Measurements from ENCODE around the gene KRTAP16-1. TPM values are rescaled to one million over a fixed set of nuclear protein-coding genes. Genes with fewer than 3 reads are reported as not detected.
A peak's percentile ranks its signal among the peaks of the same experiment; 100 is the strongest.

Gene KRTAP16-1
- total and polyA plus RNA-seq, 9 donors: not detected

DNA sequence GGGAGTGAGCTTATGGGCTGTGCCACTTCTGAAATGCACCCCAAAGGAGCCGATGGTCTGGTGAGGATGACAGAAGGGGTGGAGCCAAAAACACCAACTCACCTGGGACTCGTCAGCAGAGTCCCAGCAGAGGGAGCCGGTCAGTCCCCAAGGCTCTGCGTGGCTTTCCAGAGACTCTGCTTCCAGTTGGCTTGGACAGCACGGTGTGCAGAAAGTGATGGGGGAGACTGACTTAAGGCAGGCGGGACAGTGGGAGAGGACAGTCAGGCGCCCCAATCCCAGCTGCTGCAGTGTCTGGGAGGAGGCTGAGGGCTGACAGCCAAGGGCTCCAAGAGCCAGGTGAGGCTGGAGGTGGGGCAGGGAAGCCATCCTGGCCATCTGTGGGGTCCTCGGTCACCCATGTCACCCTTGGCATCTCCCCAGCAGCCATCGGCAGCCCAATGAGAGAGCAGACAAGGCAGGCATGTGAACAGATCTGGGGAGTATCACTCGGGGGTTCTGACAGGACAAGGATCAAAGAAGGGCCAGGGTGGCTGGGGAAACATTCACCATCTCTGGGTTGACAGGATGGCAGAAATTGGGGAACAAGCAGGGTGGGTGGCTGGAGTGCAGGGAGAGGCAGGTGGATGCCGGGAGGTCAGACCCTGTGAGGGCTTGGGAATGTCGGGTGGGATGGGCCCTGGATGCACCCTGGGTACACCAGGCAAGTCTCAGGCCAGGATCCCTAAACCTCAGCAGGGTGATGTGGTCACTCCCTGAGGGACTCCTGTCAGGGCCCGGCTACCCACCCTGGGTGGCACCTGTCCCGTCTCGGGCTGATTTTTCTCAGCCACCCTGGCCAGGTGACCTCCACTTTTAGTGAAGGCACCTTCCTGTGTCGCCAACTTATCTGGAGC, 15.3 kb upstream of the KRTAP16-1 start:
- H3K4me1 ChIP-seq (ENCODE audit: insufficient read depth): peaks cover 4% of the 10 kb centered on the region
- no peak overlapping the region for H3K27ac ChIP-seq
- WGBS, 3 donors: 74 to 83% (median 80%) methylated on average over 16 of the region's 16 CpGs
- no peak for DNase-seq
- no peaks in the 10 kb centered on the region for H3K36me3 ChIP-seq
- intact Hi-C loops (cut with DNase I): no loop called here
- H3K27me3 ChIP-seq: no peaks in the 10 kb centered on the region
- no peak overlapping the region for H3K4me3 ChIP-seq
- TF ChIP-seq EP300 (IDR thresholded peaks at IDR 0.05): no peak
- TF ChIP-seq, protein P1, sequence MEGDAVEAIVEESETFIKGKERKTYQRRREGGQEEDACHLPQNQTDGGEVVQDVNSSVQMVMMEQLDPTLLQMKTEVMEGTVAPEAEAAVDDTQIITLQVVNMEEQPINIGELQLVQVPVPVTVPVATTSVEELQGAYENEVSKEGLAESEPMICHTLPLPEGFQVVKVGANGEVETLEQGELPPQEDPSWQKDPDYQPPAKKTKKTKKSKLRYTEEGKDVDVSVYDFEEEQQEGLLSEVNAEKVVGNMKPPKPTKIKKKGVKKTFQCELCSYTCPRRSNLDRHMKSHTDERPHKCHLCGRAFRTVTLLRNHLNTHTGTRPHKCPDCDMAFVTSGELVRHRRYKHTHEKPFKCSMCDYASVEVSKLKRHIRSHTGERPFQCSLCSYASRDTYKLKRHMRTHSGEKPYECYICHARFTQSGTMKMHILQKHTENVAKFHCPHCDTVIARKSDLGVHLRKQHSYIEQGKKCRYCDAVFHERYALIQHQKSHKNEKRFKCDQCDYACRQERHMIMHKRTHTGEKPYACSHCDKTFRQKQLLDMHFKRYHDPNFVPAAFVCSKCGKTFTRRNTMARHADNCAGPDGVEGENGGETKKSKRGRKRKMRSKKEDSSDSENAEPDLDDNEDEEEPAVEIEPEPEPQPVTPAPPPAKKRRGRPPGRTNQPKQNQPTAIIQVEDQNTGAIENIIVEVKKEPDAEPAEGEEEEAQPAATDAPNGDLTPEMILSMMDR (IDR thresholded peaks at IDR 0.05): no peak
- no peak for TF ChIP-seq POLR2A (IDR thresholded peaks at IDR 0.05)
- no peaks in the 10 kb centered on the region for H3K9me3 ChIP-seq

DNA sequence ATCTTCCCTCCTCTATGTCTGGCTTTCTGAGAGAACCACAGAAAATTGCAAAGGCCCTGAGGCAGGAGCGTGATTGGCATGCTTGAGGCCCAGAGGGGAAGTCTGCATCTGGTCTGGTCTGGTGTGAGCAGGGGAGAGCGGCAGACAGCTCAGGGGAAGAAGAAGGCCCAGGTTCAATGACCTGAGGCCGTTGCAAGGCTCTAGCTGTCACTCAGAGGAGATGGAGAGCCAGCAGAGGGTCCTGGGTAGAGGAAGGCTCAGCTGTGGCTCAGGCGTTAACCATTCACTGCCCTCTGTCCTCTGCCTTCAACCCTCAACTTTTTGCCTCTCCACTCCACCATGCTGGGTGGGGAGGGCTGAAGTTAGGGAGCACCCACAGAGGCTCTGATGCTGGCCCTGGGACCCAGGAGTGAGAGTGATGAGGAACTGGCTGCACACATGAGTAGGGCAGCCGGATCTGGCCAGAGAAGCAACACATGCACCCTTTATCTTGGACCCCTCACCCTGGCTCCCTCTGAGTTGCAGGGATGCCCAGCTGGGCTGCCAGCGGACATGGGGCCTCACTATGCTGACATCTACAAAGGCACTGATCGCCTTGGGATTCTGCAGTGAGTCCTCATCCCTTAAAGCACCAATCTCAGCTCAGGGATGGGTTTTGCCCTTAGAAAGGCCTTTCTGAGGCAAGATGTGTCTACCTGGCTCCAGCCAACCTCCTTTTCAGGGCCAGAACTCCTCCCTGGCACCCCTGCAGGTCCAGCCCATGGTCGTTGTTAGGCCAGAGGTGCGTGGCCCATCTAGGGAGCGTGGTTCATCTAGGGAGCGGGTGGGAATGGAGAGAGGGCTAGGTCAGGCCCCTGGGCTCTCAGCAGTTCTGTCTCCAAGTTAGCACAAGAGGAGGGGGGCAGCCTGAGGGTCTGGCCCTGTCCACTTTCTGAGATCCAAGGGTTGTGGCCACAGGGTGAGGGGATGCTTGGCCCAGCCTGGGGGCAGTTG, 14.1 kb upstream of the KRTAP16-1 start:
- intact Hi-C loops (cut with DNase I): no loop called here
- 90 to 96% (median 94%) methylated on average over 11 of the region's 11 CpGs for WGBS, 3 donors
- no peaks in the 10 kb centered on the region for H3K36me3 ChIP-seq
- no peaks in the 10 kb centered on the region for H3K9me3 ChIP-seq
- peaks cover 4% of the 10 kb centered on the region for H3K4me1 ChIP-seq (ENCODE audit: insufficient read depth)
- no peak overlapping the region for H3K27ac ChIP-seq
- no peak for DNase-seq
- TF ChIP-seq EP300 (IDR thresholded peaks at IDR 0.05) (no peak), POLR2A (IDR thresholded peaks at IDR 0.05) (no peak)
- TF ChIP-seq, protein P1 (IDR thresholded peaks at IDR 0.05): no peak
- H3K27me3 ChIP-seq: no peaks in the 10 kb centered on the region
- no peak overlapping the region for H3K4me3 ChIP-seq

DNA sequence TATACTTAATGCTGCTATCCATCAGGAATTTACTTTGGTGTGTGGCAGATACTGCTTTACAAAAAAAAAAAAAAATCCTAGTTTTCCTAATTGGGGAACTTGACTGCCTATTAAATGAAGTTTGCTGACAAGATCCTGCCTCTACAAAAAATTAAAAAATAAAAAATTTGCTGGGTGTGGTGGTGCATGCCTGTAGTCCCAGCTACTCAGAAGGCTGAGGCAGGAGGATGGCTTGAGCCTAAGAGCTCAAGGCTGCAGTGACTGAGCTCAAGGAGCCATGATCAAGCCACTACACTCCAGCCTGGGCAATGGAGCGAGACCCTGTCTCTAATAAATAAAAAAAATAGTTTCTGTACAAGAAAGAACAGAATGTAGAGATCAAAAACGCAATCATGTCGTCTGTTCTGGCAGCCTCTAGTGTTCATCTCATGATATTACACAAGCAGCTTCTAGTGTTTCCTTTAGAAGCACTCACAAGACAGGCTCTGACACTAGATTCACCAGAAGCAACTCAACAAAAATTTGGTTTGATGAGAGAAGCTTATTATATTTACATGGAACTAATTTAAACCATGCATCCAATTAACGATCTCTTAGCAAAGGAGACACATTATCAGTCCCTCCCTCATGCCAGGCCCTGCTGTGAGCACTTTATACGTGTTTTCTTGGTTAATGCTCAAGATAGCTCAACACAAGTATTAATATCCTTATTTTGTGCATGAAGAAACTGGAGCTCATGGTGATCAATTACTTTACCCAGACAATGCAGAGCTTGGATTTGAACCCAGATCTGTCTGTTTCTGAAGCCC, 13.2 kb upstream of the KRTAP16-1 start:
- intact Hi-C loops (cut with DNase I): no loop called here
- Histone ChIP-seq H3K4me1 (ENCODE audit: insufficient read depth) (no peaks in the 10 kb centered on the region), H3K36me3 (no peaks in the 10 kb centered on the region), H3K9me3 (no peaks in the 10 kb centered on the region), H3K4me3 (no peak overlapping the region), H3K27me3 (no peaks in the 10 kb centered on the region), H3K27ac (no peak overlapping the region)
- TF ChIP-seq, protein P1 (IDR thresholded peaks at IDR 0.05): peak in 1 of 3 donors; percentile 51
- TF ChIP-seq EP300 (IDR thresholded peaks at IDR 0.05) (no peak), POLR2A (IDR thresholded peaks at IDR 0.05) (no peak)
- 32 to 35% (median 32%) methylated on average over 5 of the region's 5 CpGs for WGBS, 3 donors
- DNase-seq: no peak

DNA sequence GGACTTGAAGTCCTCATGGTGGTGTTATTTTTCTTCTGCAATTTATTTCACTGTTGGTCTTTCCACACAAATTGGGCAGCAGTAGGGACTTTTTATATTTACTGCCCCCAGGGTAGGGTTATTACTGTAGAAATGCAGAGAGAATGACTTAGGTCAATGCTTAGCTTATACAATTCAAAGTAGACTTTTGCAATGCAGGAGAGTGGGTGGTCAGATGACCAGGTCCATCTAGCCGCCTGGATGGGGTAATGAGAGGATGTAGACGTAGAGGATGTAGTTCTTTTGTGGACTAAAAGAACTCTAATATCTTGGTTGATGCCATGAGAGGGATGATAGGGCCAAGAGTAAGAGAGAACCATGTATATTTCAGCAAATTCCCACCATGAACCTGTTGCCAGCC, 9.1 kb upstream of the KRTAP16-1 start:
- Histone ChIP-seq H3K9me3 (no peaks in the 10 kb centered on the region), H3K4me3 (no peak overlapping the region), H3K36me3 (no peaks in the 10 kb centered on the region), H3K27me3 (no peaks in the 10 kb centered on the region), H3K4me1 (ENCODE audit: insufficient read depth) (no peaks in the 10 kb centered on the region), H3K27ac (no peak overlapping the region)
- no peak for TF ChIP-seq POLR2A (IDR thresholded peaks at IDR 0.05)
- TF ChIP-seq, protein P1 (IDR thresholded peaks at IDR 0.05): no peak
- TF ChIP-seq EP300 (IDR thresholded peaks at IDR 0.05): no peak
- DNase-seq: no peak
- intact Hi-C loops (cut with DNase I): no loop called here
- WGBS, 3 donors: 31 to 45% (median 39%) methylated on average over 2 of the region's 2 CpGs

All from ovary (tissue), 9 donors.